OCI-LY1 (cell line): ENCODE results near the gene RHBDF2.
"Not testable (repeated sequence)": the region's sequence is repeated elsewhere in the genome, so short reads cannot be mapped to it uniquely, and the experiment has no call there.

Experiments used
- H2AFZ ChIP-seq: fragments of 200-600 bp; sonication (generic), shearing (Covaris generic); 2 replicates; pipeline ENCODE4 v1.6.0; 2014; ENCODE audit warnings: antibody characterized with exemption, mild to moderate bottlenecking, low read length
- H3F3A ChIP-seq: fragments of 200-600 bp; sonication (generic), shearing (Covaris generic); 2 replicates; pipeline ENCODE4 v1.6.0; 2014; ENCODE audit warnings: mild to moderate bottlenecking, antibody characterized with exemption, low read length, moderate library complexity; ENCODE audit not compliant: insufficient read depth
- H3K27ac ChIP-seq: fragments of 200-600 bp; sonication (generic); 2 replicates; pipeline ENCODE4 v1.5.1; 2014; ENCODE audit warnings: low read length, mixed run types, mild to moderate bottlenecking, low read depth; ENCODE audit not compliant: poor library complexity, severe bottlenecking
- H3K27me3 ChIP-seq: fragments of 200-600 bp; sonication (generic); 2 replicates; pipeline ENCODE4 v1.6.0; 2014; ENCODE audit warnings: antibody characterized with exemption, mild to moderate bottlenecking, low read length, moderate library complexity; ENCODE audit not compliant: insufficient read depth
- H3K36me3 ChIP-seq: fragments of 200-600 bp; sonication (generic); 2 replicates; pipeline ENCODE4 v1.6.1; 2014; ENCODE audit warnings: mild to moderate bottlenecking, antibody characterized with exemption, low read length, moderate library complexity, mixed read lengths; ENCODE audit not compliant: insufficient read depth
- H3K4me1 ChIP-seq: fragments of 200-600 bp; sonication (generic); 2 replicates; pipeline ENCODE4 v1.5.1; 2014; ENCODE audit warnings: mild to moderate bottlenecking, low read length, moderate library complexity; ENCODE audit not compliant: insufficient read depth, severe bottlenecking
- H3K4me2 ChIP-seq: fragments of 200-600 bp; sonication (generic), shearing (Covaris generic); 2 replicates; pipeline ENCODE4 v1.6.1; 2014; ENCODE audit warnings: low read length
- H3K4me3 ChIP-seq: fragments of 200-600 bp; sonication (generic); 2 replicates; pipeline ENCODE4 v1.5.1; 2014; ENCODE audit warnings: low read length, low read depth, mild to moderate bottlenecking, mixed read lengths; ENCODE audit not compliant: poor library complexity, severe bottlenecking
- H3K79me2 ChIP-seq: fragments of 200-600 bp; shearing (Covaris generic); 2 replicates; pipeline ENCODE4 v1.6.1; 2016; ENCODE audit warnings: mixed run types, low read length, mixed read lengths; ENCODE audit not compliant: insufficient read depth
- H3K9ac ChIP-seq: fragments of 200-600 bp; sonication (generic), shearing (Covaris generic); 2 replicates; pipeline ENCODE4 v1.6.1; 2014; ENCODE audit warnings: mild to moderate bottlenecking, low read length, mixed read lengths
- H3K9me2 ChIP-seq: fragments of 200-600 bp; sonication (generic), shearing (Covaris generic); 2 replicates; pipeline ENCODE4 v1.6.1; 2014; ENCODE audit warnings: low read depth, mild to moderate bottlenecking, low read length, mixed read lengths
- H3K9me3 ChIP-seq: fragments of 200-600 bp; shearing (Covaris generic); 2 replicates; pipeline ENCODE4 v1.6.1; 2014; ENCODE audit warnings: low read length, mixed read lengths
- H4K20me1 ChIP-seq: fragments of 200-600 bp; sonication (generic), shearing (Covaris generic); 2 replicates; pipeline ENCODE4 v1.6.0; 2016; ENCODE audit warnings: mild to moderate bottlenecking, low read length; ENCODE audit not compliant: insufficient read depth
- CTCF ChIP-seq: fragments of 200-600 bp; sonication (generic), shearing (Covaris generic); IDR thresholded peaks from 2 replicates; pipeline ENCODE4 v1.5.1; 2017; ENCODE audit warnings: mild to moderate bottlenecking, antibody characterized with exemption, low read length, moderate library complexity, mixed read lengths
- EZH2 ChIP-seq: fragments of 200-600 bp; sonication (generic), shearing (Covaris generic); IDR thresholded peaks from 2 replicates; pipeline ENCODE4 v1.8.0; 2017; ENCODE audit warnings: borderline replicate concordance, mixed run types, mild to moderate bottlenecking, antibody characterized with exemption, low read length, moderate library complexity, mixed read lengths

RHBDF2 gene

DNA sequence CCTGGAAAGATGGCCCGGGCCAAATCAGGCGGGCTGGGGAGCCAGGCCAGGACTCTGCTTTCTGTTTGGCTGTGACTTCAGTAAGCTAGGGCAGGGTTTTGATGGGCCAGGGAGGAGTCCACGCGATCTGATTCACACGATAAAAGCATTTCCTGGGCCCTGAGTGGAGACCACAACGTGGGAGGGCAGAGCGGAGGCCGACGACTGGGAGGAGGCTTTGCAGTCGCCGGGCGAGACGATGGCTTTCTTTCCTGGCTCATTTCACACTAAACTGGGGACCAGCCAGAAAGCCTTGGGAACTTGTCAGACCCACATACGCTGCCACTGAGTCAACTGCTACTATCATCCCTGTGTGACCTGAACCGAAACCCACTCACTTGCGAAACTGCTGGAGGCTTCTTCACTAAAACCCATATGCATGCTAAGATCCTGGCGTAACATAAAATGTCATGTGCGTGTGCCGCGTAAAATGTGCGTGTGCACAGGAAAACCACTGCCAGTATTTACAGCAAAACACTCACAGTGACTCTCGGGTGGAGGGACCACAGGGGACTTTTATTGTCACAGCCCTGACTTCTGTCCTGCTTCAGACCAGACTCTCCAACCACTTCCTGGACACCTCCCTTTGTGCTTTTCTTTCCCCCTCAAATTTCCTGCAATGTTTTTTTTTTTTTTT lies 14.2 kb upstream of the RHBDF2 start:
- Histone ChIP-seq H3K9me2 (no peaks in the 10 kb centered on the region), H3K9ac (no peak overlapping the region), H3K9me3 (no peaks in the 10 kb centered on the region), H3K4me1 (peaks cover 4% of the 10 kb centered on the region), H3K4me3 (no peak overlapping the region), H3F3A (no peaks in the 10 kb centered on the region), H3K36me3 (no peaks in the 10 kb centered on the region), H2AFZ (no peak overlapping the region), H3K79me2 (no peaks in the 10 kb centered on the region), H3K27ac (no peak overlapping the region), H4K20me1 (no peaks in the 10 kb centered on the region), H3K27me3 (no peaks in the 10 kb centered on the region; the same call in 1 of the 2 replicates), H3K4me2 (no peak overlapping the region; the same call in 1 of the 2 replicates)
- no peak for TF ChIP-seq CTCF

- H3K27ac ChIP-seq, H3K9me2 ChIP-seq, H3F3A ChIP-seq, H3K36me3 ChIP-seq, H3K4me3 ChIP-seq, H3K9me3 ChIP-seq, H2AFZ ChIP-seq, H3K4me2 ChIP-seq, H3K27me3 ChIP-seq, H4K20me1 ChIP-seq, H3K79me2 ChIP-seq, H3K9ac ChIP-seq, H3K4me1 ChIP-seq: not testable (repeated sequence)
These were observed 13.1 kb upstream of the RHBDF2 start for GRCh38 chr17:76514355-76514754.

- no peaks in the 10 kb centered on the region for H4K20me1 ChIP-seq
- H3K79me2 ChIP-seq: no peaks in the 10 kb centered on the region
- H3K27ac ChIP-seq: no peak overlapping the region
- H3K4me2 ChIP-seq: no peak overlapping the region
- no peaks in the 10 kb centered on the region; the same call in 1 of the 2 replicates for H3K27me3 ChIP-seq
- H3K9ac ChIP-seq: no peak overlapping the region
- H2AFZ ChIP-seq: no peak overlapping the region
- peaks cover 4% of the 10 kb centered on the region for H3K4me1 ChIP-seq
- TF ChIP-seq EZH2: no peak
- no peak for TF ChIP-seq CTCF
- no peak overlapping the region for H3K4me3 ChIP-seq
- H3K9me3 ChIP-seq: no peaks in the 10 kb centered on the region
- H3K36me3 ChIP-seq: no peaks in the 10 kb centered on the region
- no peaks in the 10 kb centered on the region for H3K9me2 ChIP-seq
- H3F3A ChIP-seq: no peaks in the 10 kb centered on the region
These were observed 12.1 kb upstream of the RHBDF2 start for GRCh38 chr17:76513306-76513692.
